ENCODE data around the gene RABGAP1L. TPM values are rescaled to one million over a fixed set of nuclear protein-coding genes. Genes with fewer than 3 reads are reported as not detected.
"Not testable (repeated sequence)": the region's sequence is repeated elsewhere in the genome, so short reads cannot be mapped to it uniquely, and the experiment has no call there.

RABGAP1L gene
- total and polyA plus RNA-seq, 10 donors = 30.3 to 125 (median 77.7) TPM

- Histone ChIP-seq H3K9me3 (peaks cover 8 to 92% (median 81%) of the 10 kb centered on the region in 8 donors), H3K4me1 (no peaks in the 10 kb centered on the region), H3K4me3 (no peak overlapping the region), H3K27ac (no peak overlapping the region), H3K27me3 (replicated peaks in 1 of 7) (no peaks in the 10 kb centered on the region), H3K36me3 (peaks cover 0 to 75% (median 11%) of the 10 kb centered on the region in 6 donors)
- TF ChIP-seq CTCF (IDR thresholded peaks at IDR 0.05 in 8 of 11, conservative IDR thresholded peaks at IDR 0.05 in 3 of 11) (no peak), POLR2AphosphoS5 (IDR thresholded peaks at IDR 0.05) (no peak), POLR2A (IDR thresholded peaks at IDR 0.05) (no peak)
- 94 to 100% (median 96%) methylated on average over 2 of the region's 2 CpGs for WGBS, 5 donors
- DNase-seq = no peak
- intact Hi-C loops (cut with DNase I; ENCODE audit: low total_unique reads) = no loop called here
Measured at GRCh38 chr1:174315239-174315638, 155.9 kb downstream of the RABGAP1L start.

GRCh38 chr1:174320897-174321296 is 161.6 kb downstream of the RABGAP1L start:
- Histone ChIP-seq H3K9me3 (peaks cover 6 to 88% (median 68%) of the 10 kb centered on the region in 8 donors), H3K4me1 (peaks cover 0 to 15% (median 0%) of the 10 kb centered on the region in 6 donors), H3K36me3 (peaks cover 0 to 69% (median 10%) of the 10 kb centered on the region in 6 donors)
- H3K27ac ChIP-seq; H3K27me3 ChIP-seq (replicated peaks in 1 of 7); H3K4me3 ChIP-seq; DNase-seq; intact Hi-C loops (cut with DNase I; ENCODE audit: low total_unique reads): not testable (repeated sequence)
- WGBS, 5 donors = 96 to 99% (median 98%) methylated on average over 3 of the region's 3 CpGs

GRCh38 chr1:174322202-174322862 is 163.0 kb downstream of the RABGAP1L start:
- TF ChIP-seq CTCF (IDR thresholded peaks at IDR 0.05 in 8 of 11, conservative IDR thresholded peaks at IDR 0.05 in 3 of 11) (no peak), POLR2A (IDR thresholded peaks at IDR 0.05) (no peak), POLR2AphosphoS5 (IDR thresholded peaks at IDR 0.05) (no peak)
- Histone ChIP-seq H3K36me3 (peaks cover 0 to 57% (median 5%) of the 10 kb centered on the region in 6 donors), H3K4me3 (no peak overlapping the region), H3K9me3 (peaks cover 6 to 90% (median 72%) of the 10 kb centered on the region in 8 donors), H3K27ac (no peak overlapping the region), H3K4me1 (peaks cover 0 to 15% (median 0%) of the 10 kb centered on the region in 6 donors), H3K27me3 (replicated peaks in 1 of 7) (no peaks in the 10 kb centered on the region)
- DNase-seq = no peak
- intact Hi-C loops (cut with DNase I; ENCODE audit: low total_unique reads) = no loop called here
- 90 to 100% (median 100%) methylated on average over 1 of the region's 1 CpG for WGBS, 5 donors

- WGBS, 5 donors = 85 to 96% (median 92%) methylated on average over 1 of the region's 1 CpG
- peaks cover 6 to 74% (median 64%) of the 10 kb centered on the region in 8 donors for H3K9me3 ChIP-seq
- H3K36me3 ChIP-seq = peaks cover 0 to 45% (median 4%) of the 10 kb centered on the region in 6 donors
- H3K4me1 ChIP-seq = peaks cover 0 to 15% (median 0%) of the 10 kb centered on the region in 6 donors
- H3K4me3 ChIP-seq = no peak overlapping the region
- TF ChIP-seq POLR2A (IDR thresholded peaks at IDR 0.05) (no peak), POLR2AphosphoS5 (IDR thresholded peaks at IDR 0.05) (no peak), CTCF (IDR thresholded peaks at IDR 0.05 in 8 of 11, conservative IDR thresholded peaks at IDR 0.05 in 3 of 11) (no peak)
- H3K27ac ChIP-seq = no peak overlapping the region
- H3K27me3 ChIP-seq (replicated peaks in 1 of 7) = no peaks in the 10 kb centered on the region
- intact Hi-C loops (cut with DNase I; ENCODE audit: low total_unique reads) = no loop called here
- no peak for DNase-seq
Measured at GRCh38 chr1:174324493-174324892, 165.2 kb downstream of the RABGAP1L start.

All from spleen (tissue), 11 donors.